ENCODE data around the gene GRK7. TPM values are rescaled to one million over a fixed set of nuclear protein-coding genes. Genes with fewer than 3 reads are reported as not detected.

GRK7 gene
- total RNA-seq, 1 donor from 2014 or later, result not detected

DNA sequence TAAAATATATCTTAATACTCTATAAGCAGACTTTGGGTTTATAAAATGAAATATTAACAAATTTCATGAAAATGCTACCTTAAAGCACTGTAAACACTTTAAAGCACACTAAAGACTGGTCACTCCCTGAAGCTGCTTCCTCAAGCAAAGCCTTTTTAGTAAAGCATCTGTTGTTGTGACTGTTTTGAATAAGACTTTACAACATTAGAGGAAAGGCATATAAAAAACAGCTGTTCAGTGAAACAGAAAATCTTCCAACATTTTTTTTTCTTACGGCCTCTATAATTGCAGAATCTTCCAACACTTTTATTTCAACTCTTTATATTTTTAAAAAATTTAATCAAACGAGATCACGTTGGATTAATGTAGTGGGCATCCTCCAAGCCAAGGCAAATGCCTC, 48.1 kb downstream of the GRK7 start:
- H3K9me3 Mint-ChIP-seq (ENCODE audit: unreplicated experiment), result peaks cover 5% of the 10 kb centered on the region
- DNase-seq (ENCODE audit: extremely low spot score, unreplicated experiment), result no peak
- TF ChIP-seq, protein P1, sequence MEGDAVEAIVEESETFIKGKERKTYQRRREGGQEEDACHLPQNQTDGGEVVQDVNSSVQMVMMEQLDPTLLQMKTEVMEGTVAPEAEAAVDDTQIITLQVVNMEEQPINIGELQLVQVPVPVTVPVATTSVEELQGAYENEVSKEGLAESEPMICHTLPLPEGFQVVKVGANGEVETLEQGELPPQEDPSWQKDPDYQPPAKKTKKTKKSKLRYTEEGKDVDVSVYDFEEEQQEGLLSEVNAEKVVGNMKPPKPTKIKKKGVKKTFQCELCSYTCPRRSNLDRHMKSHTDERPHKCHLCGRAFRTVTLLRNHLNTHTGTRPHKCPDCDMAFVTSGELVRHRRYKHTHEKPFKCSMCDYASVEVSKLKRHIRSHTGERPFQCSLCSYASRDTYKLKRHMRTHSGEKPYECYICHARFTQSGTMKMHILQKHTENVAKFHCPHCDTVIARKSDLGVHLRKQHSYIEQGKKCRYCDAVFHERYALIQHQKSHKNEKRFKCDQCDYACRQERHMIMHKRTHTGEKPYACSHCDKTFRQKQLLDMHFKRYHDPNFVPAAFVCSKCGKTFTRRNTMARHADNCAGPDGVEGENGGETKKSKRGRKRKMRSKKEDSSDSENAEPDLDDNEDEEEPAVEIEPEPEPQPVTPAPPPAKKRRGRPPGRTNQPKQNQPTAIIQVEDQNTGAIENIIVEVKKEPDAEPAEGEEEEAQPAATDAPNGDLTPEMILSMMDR (IDR thresholded peaks at IDR 0.05), result no peak
- H3K4me1 Mint-ChIP-seq (ENCODE audit: unreplicated experiment), result no peaks in the 10 kb centered on the region
- peaks cover 27% of the 10 kb centered on the region for H3K27me3 Mint-ChIP-seq (ENCODE audit: unreplicated experiment)
- no peak overlapping the region for H3K27ac Mint-ChIP-seq (ENCODE audit: unreplicated experiment)
- peaks cover 1% of the 10 kb centered on the region for H3K36me3 Mint-ChIP-seq (ENCODE audit: unreplicated experiment)
- H3K4me3 Mint-ChIP-seq (ENCODE audit: unreplicated experiment), result no peak overlapping the region

DNA sequence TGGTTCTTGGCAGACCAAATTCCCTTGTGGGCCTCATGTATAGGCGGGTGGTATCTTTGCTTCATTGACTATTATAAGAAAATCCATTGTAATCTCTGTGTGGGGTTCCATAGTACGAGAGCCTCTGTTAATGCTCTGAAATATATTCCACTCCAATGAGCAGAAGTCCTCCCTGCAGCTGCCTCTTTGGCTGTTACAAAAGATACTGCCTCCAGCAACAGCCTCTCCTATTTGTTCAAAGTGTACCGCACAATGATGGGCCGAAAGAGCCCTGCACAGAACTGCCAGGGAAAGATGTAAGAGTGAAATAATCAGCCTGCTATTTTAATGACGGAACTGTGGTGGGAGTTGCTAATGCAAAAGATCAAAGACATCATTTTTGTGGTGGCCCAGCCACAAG, 48.9 kb downstream of the GRK7 start:
- Mint-ChIP-seq H3K27ac (ENCODE audit: unreplicated experiment) (no peak overlapping the region), H3K4me3 (ENCODE audit: unreplicated experiment) (no peak overlapping the region), H3K9me3 (ENCODE audit: unreplicated experiment) (peaks cover 5% of the 10 kb centered on the region), H3K4me1 (ENCODE audit: unreplicated experiment) (peaks cover 2% of the 10 kb centered on the region), H3K27me3 (ENCODE audit: unreplicated experiment) (peaks cover 33% of the 10 kb centered on the region), H3K36me3 (ENCODE audit: unreplicated experiment) (peaks cover 1% of the 10 kb centered on the region)
- TF ChIP-seq, protein P1 (IDR thresholded peaks at IDR 0.05), result no peak
- no peak for DNase-seq (ENCODE audit: extremely low spot score, unreplicated experiment)

DNA sequence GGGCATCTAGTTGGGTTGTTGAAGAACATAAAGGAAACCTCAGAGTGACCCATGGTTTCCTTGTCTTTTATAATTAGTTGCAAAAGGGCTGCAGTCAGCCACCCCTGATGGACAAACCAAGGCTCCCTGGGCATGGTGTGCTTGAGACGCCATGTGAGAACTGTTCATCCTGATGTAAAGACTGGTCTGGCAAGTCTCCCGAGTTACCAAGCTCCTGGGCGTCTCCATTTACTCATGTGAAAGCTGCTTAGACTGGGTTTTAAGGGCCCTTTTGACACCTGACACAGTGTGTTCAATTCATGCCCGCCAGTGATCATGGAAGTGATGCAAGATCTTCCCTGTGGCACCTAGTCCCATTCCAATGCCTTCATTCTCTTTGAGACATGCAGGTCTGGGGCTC, 49.4 kb downstream of the GRK7 start:
- peaks cover 1% of the 10 kb centered on the region for H3K36me3 Mint-ChIP-seq (ENCODE audit: unreplicated experiment)
- no peak for DNase-seq (ENCODE audit: extremely low spot score, unreplicated experiment)
- peaks cover 37% of the 10 kb centered on the region for H3K27me3 Mint-ChIP-seq (ENCODE audit: unreplicated experiment)
- no peak overlapping the region for H3K27ac Mint-ChIP-seq (ENCODE audit: unreplicated experiment)
- H3K4me1 Mint-ChIP-seq (ENCODE audit: unreplicated experiment), result peaks cover 3% of the 10 kb centered on the region
- H3K4me3 Mint-ChIP-seq (ENCODE audit: unreplicated experiment), result no peak overlapping the region
- TF ChIP-seq, protein P1 (IDR thresholded peaks at IDR 0.05), result no peak
- H3K9me3 Mint-ChIP-seq (ENCODE audit: unreplicated experiment), result peaks cover 5% of the 10 kb centered on the region

Other genes with a start within 250 kb of the GRK7 start
- gene RNF7, start 25.1 kb upstream of the GRK7 start, total RNA-seq, result 84.3 and 87.4 TPM in 2 replicates
- 139 and 152 TPM in 2 replicates for gene ATP1B3, start 113.2 kb downstream of the GRK7 start, total RNA-seq